Measurements from ENCODE around the gene KCNT2. TPM values are rescaled to one million over a fixed set of nuclear protein-coding genes. Genes with fewer than 3 reads are reported as not detected.

The KCNT2 gene
- total RNA-seq, 1 donor from 2014 or later: 29.8 TPM

- H3K36me3 Mint-ChIP-seq: peaks cover 3% of the 10 kb centered on the region
- H3K27ac Mint-ChIP-seq: no peak overlapping the region
Measured at GRCh38 chr1:196372896-196373536, 235.2 kb downstream of the KCNT2 start.

DNA sequence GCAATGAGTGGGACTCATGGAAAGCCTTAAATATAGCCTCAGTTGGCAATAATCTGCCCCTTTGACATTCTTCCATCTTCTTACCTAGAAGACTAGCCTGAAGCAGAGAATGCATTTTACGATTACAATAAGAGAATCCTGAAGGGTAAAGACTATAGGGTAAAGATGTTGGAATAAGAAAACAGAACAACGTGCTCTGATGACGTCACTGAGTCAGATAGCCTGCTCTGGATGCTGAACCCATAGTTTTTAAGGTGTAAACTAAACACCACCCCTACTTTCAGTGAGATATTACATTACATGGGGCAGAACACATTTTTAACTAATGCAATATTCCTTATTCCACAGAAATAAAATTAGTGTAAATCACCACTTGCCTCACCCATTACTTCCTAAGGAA lies 240.4 kb downstream of the KCNT2 start:
- Histone ChIP-seq H3K27me3 (no peaks in the 10 kb centered on the region), H3K4me1 (no peaks in the 10 kb centered on the region), H3K36me3 (no peaks in the 10 kb centered on the region), H3F3A (ENCODE audit: low read depth) (no peaks in the 10 kb centered on the region), H3K9ac (no peak overlapping the region), H4K20me1 (ENCODE audit: low read depth) (no peaks in the 10 kb centered on the region), H3K4me3 (no peak overlapping the region), H3K79me2 (ENCODE audit: low read depth) (no peaks in the 10 kb centered on the region), H3K9me3 (ENCODE audit: low read depth) (no peaks in the 10 kb centered on the region), H2AFZ (replicated peaks) (no peak overlapping the region), H3K4me2 (no peak overlapping the region), H3K27ac (no peak overlapping the region)
- Mint-ChIP-seq H3K27me3 (ENCODE audit: insufficient read depth, low read depth) (no peaks in the 10 kb centered on the region), H3K4me1 (no peaks in the 10 kb centered on the region), H3K27ac (no peak overlapping the region), H3K4me3 (no peak overlapping the region), H3K36me3 (peaks cover 3% of the 10 kb centered on the region), H3K9me3 (no peaks in the 10 kb centered on the region)
- TF ChIP-seq CTCF (IDR thresholded peaks at IDR 0.05): no peak
- TF ChIP-seq EZH2phosphoT487 (IDR thresholded peaks at IDR 0.05): no peak
- no peak for TF ChIP-seq EZH2 (IDR thresholded peaks at IDR 0.05)
- no peak for DNase-seq (ENCODE audit: low spot score)

More at GRCh38 chr1:196372896-196373536, 235.2 kb downstream of the KCNT2 start:
- TF ChIP-seq CTCF (IDR thresholded peaks at IDR 0.05) (peak; percentile 68), EZH2 (IDR thresholded peaks at IDR 0.05) (no peak), EZH2phosphoT487 (IDR thresholded peaks at IDR 0.05) (no peak)
- H3K4me3 ChIP-seq: no peak overlapping the region
- H3K27ac ChIP-seq: no peak overlapping the region
- Mint-ChIP-seq H3K27me3 (ENCODE audit: insufficient read depth, low read depth) (no peaks in the 10 kb centered on the region), H3K9me3 (no peaks in the 10 kb centered on the region), H3K4me1 (no peaks in the 10 kb centered on the region), H3K4me3 (no peak overlapping the region)
- no peaks in the 10 kb centered on the region for H3K79me2 ChIP-seq (ENCODE audit: low read depth)
- no peaks in the 10 kb centered on the region for H3K36me3 ChIP-seq
- no peak overlapping the region for H2AFZ ChIP-seq (replicated peaks)
- no peak overlapping the region for H3K4me2 ChIP-seq
- no peaks in the 10 kb centered on the region for H4K20me1 ChIP-seq (ENCODE audit: low read depth)
- H3K4me1 ChIP-seq: no peaks in the 10 kb centered on the region
- H3K9ac ChIP-seq: no peak overlapping the region
- no peaks in the 10 kb centered on the region for H3F3A ChIP-seq (ENCODE audit: low read depth)
- no peaks in the 10 kb centered on the region for H3K27me3 ChIP-seq
- no peaks in the 10 kb centered on the region for H3K9me3 ChIP-seq (ENCODE audit: low read depth)
- peak; percentile 16 for DNase-seq (ENCODE audit: low spot score)

GRCh38 chr1:196366817-196367495 lies 241.3 kb downstream of the KCNT2 start:
- no peaks in the 10 kb centered on the region for H4K20me1 ChIP-seq (ENCODE audit: low read depth)
- DNase-seq (ENCODE audit: low spot score): no peak
- H3K4me2 ChIP-seq: no peak overlapping the region
- H3K9me3 ChIP-seq (ENCODE audit: low read depth): no peaks in the 10 kb centered on the region
- H2AFZ ChIP-seq (replicated peaks): no peak overlapping the region
- H3K4me1 ChIP-seq: peaks cover 7% of the 10 kb centered on the region
- no peak overlapping the region for H3K27ac Mint-ChIP-seq
- TF ChIP-seq EZH2phosphoT487 (IDR thresholded peaks at IDR 0.05): no peak
- TF ChIP-seq CTCF (IDR thresholded peaks at IDR 0.05): no peak
- no peak for TF ChIP-seq EZH2 (IDR thresholded peaks at IDR 0.05)
- no peaks in the 10 kb centered on the region for H3K36me3 ChIP-seq
- no peaks in the 10 kb centered on the region for H3K9me3 Mint-ChIP-seq
- no peak overlapping the region for H3K27ac ChIP-seq
- no peaks in the 10 kb centered on the region for H3K27me3 ChIP-seq
- H3K36me3 Mint-ChIP-seq: peaks cover 3% of the 10 kb centered on the region
- H3K27me3 Mint-ChIP-seq (ENCODE audit: insufficient read depth, low read depth): no peaks in the 10 kb centered on the region
- H3K79me2 ChIP-seq (ENCODE audit: low read depth): no peaks in the 10 kb centered on the region
- no peak overlapping the region for H3K4me3 ChIP-seq
- no peak overlapping the region for H3K4me3 Mint-ChIP-seq
- H3K4me1 Mint-ChIP-seq: no peaks in the 10 kb centered on the region
- H3F3A ChIP-seq (ENCODE audit: low read depth): no peaks in the 10 kb centered on the region
- no peak overlapping the region for H3K9ac ChIP-seq

Data from neural progenitor cell (in vitro differentiated cells).